ENCODE measurements around the gene PTPRA.

- TF ChIP-seq, protein P1, sequence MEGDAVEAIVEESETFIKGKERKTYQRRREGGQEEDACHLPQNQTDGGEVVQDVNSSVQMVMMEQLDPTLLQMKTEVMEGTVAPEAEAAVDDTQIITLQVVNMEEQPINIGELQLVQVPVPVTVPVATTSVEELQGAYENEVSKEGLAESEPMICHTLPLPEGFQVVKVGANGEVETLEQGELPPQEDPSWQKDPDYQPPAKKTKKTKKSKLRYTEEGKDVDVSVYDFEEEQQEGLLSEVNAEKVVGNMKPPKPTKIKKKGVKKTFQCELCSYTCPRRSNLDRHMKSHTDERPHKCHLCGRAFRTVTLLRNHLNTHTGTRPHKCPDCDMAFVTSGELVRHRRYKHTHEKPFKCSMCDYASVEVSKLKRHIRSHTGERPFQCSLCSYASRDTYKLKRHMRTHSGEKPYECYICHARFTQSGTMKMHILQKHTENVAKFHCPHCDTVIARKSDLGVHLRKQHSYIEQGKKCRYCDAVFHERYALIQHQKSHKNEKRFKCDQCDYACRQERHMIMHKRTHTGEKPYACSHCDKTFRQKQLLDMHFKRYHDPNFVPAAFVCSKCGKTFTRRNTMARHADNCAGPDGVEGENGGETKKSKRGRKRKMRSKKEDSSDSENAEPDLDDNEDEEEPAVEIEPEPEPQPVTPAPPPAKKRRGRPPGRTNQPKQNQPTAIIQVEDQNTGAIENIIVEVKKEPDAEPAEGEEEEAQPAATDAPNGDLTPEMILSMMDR (conservative IDR thresholded peaks at IDR 0.05; ENCODE audit: low read length), result no peak
- no peak for TF ChIP-seq EZH2phosphoT487 (IDR thresholded peaks at IDR 0.05; ENCODE audit: borderline replicate concordance, low read depth, low read length)
These were observed 207.7 kb downstream of the PTPRA start for GRCh38 chr20:3080939-3081388.
